HG03457 (cell line): ENCODE data around the gene HDGFL2.

Experiments
- ATAC-seq: cut with Tn5 transposase; IDR thresholded peaks from one replicate; pipeline ENCODE4 v1.9.1; 2021; ENCODE audit warnings: moderate number of reproducible peaks; ENCODE audit not compliant: unreplicated experiment

The HDGFL2 gene

GRCh38 chr19:4496304-4496703, 24.2 kb downstream of the HDGFL2 start:
- no peak for ATAC-seq

DNA sequence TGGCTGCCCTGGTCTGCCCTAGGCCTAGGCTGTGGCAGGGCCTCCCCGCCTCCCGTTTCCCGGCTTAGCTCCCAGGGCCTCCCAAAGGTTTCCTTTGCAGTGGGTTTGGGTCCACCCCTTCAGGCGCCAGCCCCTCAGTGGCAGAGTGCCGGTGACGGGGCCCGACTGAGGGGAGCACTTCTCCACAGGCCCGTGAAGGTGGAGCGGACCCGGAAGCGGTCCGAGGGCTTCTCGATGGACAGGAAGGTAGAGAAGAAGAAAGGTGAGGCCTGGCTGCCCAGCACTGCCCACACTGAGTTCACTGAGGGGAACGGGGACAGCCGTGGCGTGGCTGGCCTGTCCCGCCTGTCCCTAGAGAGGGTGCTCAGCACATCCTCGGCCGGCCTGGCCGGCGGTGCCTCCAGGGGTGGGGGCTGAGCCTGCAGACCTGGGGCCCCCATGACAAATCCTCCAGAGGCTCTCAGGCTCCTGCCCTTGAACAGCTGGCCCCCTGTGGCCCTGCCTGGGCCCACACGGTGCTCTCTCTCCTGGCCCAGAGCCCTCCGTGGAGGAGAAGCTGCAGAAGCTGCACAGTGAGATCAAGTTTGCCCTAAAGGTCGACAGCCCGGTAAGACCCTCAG, 25.8 kb downstream of the HDGFL2 start:
- no peak for ATAC-seq

DNA sequence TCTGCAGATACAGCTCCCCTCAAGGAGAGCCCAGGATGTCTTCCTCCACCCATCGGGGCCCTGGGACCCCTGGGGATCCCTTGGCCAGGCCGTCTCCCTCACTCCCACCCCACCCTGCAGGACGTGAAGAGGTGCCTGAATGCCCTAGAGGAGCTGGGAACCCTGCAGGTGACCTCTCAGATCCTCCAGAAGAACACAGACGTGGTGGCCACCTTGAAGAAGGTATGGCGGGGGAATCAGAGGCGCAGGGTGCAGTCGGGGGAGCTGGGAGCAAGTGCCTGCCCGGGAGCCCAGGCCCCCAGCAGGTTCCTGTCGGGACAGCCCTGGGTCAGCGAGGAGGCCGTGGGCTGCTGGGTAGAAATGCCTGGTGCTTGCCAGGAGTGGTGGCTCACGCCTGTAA, 26.6 kb downstream of the HDGFL2 start:
- no peak for ATAC-seq

- ATAC-seq, result no peak
These were observed 27.2 kb downstream of the HDGFL2 start for GRCh38 chr19:4499318-4499717.

DNA sequence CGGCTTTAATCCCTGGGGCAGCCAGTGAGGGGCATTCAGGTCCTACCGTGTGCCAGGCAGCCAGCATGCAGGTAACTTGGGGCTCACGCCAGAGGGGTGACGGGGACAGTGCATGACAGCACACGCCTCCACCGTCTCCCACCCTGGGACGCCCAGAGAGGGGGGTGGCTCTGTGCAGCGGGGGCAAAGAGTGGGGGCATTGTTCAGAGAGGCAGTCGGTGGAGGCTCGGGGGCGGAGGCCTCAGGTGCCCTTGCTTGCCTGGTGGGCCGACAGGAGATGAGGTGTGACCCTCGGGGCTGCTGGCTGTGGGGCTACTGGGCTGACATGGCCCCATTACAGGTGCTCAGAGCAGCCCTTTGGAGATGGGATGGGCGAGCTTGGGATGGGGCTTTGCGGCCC, 27.8 kb downstream of the HDGFL2 start:
- no peak for ATAC-seq

DNA sequence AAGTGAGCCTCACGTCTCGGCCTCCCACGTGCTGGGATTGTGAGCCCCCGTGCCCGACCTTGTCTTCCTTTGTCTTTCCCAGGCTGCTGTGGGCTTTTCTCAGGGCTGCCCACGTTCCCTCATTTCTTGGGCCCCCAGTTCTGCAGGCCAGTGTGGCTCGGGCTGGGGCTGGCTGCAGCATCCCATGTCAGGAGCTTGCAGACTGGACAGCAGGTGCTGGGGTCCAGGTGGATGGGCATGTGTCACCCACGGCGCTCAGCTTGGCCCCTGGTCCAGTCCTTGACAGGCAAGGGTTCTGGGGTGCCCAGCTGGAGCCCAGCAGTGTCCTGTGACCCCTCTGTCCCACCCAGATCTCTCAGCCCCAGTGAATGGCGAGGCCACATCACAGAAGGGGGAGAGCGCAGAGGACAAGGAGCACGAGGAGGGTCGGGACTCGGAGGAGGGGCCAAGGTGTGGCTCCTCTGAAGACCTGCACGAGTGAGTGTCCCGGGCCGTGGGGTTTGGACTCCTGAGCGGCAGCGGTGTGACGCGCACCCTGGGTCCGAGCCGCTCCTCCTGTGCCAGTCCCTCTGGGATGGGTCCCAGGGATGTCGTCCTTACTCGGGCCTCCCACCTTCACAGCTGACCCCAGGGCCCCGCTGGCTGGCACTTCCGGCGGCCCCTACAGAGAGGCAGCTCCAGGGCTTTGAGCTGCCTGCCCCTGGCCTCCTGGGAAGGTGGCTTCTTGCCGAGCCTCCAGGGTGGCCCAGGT, 28.9 kb downstream of the HDGFL2 start:
- ATAC-seq, result no peak

DNA sequence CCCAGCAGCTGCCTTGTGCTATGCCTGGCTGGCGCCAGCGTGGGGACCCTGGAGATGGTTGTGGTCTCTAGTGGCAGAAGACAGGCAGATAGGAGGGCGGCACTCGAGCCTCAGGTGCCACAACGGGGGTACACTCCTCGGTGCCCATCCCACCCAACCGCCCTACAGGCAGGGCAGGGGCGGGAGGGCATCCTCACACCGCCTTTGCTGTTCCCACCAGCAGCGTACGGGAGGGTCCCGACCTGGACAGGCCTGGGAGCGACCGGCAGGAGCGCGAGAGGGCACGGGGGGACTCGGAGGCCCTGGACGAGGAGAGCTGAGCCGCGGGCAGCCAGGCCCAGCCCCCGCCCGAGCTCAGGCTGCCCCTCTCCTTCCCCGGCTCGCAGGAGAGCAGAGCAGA, 29.6 kb downstream of the HDGFL2 start:
- no peak for ATAC-seq

DNA sequence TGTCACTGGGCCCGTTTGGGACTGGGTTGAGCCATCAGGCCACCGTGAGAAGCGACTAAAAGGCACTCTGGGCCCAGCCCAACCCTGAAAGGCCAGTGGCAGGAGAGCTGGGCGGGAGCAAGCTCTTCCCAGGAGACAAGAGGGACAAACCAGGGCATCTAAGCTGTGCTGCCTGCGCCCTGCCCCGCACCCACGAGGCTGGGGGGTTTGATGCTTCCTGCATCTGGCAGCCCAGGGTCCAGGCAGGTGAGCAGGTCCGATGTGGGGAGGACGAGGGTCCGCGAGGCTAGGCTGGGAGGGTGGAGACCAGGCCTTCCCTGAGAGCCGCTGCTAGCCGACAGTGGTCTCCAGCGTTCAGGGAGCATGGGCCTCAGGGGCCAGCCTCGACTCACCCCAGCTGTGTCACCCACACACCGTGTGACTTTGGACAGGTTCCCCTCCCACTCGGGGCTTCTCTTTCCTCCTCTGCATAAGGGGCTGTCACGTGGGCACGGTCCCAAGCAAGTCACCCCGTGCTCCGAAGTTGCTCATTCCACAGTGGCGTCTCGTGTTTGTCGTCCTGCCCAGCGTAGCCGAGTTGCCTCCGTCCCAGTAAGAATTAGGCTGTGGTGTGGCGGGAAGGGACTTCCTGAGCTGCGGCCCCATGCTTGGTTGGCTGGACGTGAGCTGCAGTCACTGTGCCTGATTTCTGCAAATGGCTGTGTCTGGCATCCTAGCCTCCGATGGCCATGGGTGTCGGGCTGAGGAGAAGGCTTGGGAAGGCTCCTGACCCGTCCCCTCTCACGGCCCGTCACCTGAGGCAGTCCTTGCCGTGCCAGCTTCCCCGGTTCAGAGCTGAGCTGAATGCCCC, 30.4 kb downstream of the HDGFL2 start:
- ATAC-seq, result no peak

DNA sequence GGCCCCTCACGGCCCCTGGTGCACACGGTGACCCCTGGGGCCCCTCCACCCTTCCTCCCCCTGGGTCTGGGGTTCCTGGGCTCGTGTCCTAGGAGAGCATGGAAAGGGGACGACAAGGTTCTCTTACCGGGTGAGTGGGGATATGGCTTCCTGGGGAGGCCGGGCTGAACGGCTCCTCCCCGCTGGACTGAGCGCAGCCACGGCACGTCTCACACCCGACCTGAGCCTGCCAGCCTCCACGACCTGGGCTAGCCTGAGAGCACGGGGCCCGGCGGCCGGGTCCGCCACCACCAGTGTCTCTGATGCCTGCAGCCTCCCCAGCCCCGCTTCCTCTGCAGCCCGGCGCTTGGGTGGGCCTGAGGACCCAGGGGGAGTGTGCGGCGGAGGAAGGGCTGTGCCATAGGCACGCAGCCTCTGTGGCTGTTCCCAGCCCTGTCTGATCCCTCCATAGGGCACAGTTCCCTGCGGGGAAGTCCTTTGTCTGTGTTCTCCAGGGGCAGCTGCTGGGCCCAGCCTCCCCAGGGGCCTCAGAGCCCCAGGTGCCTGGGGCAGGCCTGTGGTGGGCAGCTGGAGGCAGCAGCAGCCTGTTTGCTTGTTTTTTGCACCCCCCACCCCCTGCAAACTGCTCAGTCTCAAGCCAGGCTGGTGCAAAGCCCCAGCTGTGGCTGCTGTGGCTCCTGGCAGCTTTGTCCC, 31.2 kb downstream of the HDGFL2 start:
- ATAC-seq, result no peak

- ATAC-seq, result no peak
These were observed 31.7 kb downstream of the HDGFL2 start for GRCh38 chr19:4503825-4504170.

GRCh38 chr19:4504297-4504701, 32.2 kb downstream of the HDGFL2 start:
- ATAC-seq, result no peak

- no peak for ATAC-seq
These were observed 32.9 kb downstream of the HDGFL2 start for GRCh38 chr19:4504891-4505569.

- ATAC-seq, result no peak
These were observed 33.7 kb downstream of the HDGFL2 start for GRCh38 chr19:4505570-4506448.

GRCh38 chr19:4506449-4507149, 34.5 kb downstream of the HDGFL2 start:
- no peak for ATAC-seq

GRCh38 chr19:4507150-4507452, 35.0 kb downstream of the HDGFL2 start:
- no peak for ATAC-seq

DNA sequence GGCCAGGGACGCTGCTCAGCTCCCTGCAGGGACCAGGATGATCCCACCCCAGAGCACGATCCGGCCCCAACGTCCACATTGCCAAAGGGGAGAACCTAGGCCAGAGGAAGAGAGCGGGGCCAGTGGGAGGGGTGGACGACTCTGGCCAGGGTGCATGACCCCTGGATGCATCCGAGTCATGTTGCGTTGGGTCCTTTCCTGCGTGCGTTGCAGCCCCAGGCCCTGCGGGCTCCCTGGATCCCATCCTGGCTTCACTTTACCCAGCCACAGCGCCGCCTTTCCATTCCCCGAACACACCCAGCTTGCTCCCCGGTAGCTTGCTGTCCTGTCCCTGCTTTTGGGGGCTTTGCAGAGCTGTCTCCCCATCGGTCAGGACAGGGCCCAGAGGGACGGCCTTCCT, 35.7 kb downstream of the HDGFL2 start:
- no peak for ATAC-seq

GRCh38 chr19:4508698-4509097, 36.6 kb downstream of the HDGFL2 start:
- ATAC-seq, result no peak

GRCh38 chr19:4510435-4511255, 38.5 kb downstream of the HDGFL2 start:
- no peak for ATAC-seq
